Epidermal melanocyte (primary cell): ENCODE data around the gene MDFIC2.

Source experiments
- DNase-seq: peaks from one replicate; pipeline ENCODE4 v3.0.0; 2011; ENCODE audit warnings: low spot score; ENCODE audit not compliant: insufficient read length

The MDFIC2 gene

DNA sequence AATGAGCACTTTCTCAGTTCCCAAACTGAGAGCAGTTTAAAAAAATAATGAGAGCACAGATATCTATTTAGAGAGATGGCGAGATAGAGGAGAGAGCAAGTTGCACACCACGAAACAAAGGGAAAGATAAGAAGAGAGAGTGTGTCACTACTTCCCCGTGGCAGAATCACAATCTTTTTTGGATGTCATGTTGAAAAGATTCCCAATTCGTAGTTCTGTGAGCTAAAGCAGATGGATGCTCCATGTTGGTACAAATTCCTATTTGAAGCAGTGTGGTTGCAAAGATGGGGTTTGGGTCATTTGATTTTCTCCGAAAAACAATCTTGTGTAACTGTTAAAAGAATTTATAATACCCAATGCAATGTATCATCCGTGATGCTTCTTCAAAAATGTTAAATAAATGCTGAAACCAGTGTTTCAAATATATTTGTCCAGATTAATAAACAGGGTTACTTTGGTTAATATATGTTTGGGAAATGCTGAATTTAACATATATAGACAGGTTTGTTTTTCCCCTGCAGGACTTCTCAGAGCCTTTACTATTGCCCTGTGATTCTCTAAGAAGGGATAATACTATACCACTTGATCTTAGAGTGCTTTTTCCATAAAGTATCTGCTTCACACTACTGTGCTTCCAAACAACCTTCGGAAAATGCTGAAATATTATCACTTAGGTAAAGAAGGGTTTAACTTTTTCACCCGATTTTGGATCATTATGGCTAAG lies 128.5 kb downstream of the MDFIC2 start:
- no peak for DNase-seq

DNA sequence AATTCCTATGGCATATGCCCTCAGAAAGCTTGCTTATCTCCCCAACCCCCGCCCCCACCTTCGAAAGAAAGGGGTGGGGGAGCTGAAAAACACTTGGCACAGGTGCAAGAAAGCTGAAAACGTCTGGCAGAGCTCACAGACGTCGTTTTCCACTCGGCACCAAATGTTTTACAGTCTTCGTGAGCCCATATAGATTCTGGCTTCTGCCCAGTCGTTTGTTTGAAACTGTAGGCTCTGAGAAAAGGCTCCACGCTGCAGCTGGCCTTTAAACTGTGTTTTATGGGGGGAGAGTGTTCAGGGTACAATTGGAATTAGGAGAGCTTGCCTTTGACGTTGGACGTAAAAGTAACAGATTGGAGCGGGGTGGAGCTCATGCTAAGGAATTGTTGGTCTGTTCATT lies 130.3 kb downstream of the MDFIC2 start:
- DNase-seq: no peak

DNA sequence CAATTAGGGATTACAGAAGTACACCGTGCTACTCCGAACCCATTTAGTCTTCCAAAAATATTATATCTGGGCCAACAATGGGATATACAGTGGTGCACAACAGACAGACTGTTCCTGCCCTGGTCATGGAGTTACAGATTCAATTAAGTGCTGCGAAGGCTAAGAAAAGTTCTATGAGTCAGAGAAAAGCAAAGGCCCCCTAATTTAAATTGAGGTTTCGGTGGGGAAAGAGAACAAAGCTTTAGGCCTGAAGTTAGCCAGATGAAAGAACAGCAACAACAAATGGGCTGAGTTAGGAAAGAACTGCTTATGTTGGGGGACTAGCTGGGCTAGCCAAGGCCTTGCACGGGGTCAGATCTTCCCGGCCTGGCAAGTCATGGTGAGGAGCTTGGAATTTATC lies 131.8 kb downstream of the MDFIC2 start:
- DNase-seq: no peak

DNA sequence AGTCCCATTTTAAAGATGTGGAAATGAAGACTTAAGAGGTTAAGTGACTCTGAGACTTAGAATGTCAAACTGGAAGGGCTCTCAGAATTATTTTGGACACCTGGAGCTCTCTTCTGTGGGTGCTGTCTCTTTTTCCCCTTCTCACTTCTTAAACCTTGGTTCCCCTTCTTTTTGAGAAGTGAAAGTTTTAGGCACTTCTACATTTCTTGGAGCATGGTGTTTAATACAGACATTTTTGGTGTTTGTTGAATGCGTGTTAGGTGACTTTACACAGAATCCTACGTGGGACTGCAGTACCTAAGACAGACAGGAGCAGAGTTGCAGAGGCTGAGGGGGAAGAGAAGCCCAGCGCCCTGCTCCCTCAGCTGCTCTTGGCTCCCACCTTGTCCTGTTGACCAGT lies 133.3 kb downstream of the MDFIC2 start:
- DNase-seq: no peak

DNA sequence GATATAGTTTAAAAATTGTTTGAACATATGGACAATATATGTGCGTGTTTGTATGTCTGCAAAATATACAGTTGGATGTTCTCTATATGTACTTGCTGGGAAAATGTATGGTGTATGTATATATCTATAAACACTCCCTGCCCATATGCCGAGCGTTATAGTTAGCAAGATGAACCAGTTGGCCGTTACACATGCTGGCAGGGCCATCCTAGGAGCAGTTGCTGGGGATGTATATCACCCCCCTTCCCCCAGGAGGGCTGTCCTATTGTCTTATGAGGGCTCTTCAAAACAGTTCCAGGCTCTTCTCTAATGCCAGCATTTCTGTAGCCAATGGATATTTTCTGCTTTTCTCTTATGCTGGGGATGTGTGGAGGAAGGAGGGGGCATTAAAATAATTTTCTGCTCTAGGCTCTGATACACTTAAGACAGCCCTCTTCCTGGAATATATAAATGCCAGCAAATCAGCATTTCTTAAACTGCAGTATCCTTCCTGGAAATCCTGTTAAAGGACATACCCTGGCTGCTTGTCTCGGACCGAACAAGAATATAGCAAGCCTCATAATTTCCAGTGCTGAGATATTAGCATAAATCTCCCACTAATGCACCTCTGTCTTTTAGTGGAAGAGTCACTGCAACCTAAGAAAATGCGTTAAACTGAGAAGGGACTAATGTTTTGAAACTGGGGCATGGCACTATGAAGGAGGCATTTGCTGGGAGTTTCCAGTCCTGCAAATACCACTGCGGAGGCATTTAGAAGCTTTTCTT lies 134.4 kb downstream of the MDFIC2 start:
- no peak for DNase-seq

DNA sequence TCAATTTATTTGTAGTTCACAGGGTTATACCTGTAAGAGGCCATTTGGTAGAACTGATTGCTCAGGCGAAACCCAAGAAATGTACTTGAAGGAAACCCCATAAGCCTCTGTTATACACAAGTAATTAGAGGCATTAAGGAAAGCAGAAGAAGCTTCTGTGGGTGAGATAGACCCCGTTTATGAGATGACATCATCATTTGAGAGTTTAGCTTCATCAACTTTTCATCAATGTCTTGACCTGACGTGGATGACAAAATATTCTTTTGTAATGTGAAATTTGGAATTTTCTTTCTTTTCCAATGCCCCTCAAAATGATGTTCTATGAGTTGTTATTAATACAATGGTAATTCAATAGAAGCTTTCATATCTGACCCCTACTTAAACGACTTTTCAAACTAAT lies 136.2 kb downstream of the MDFIC2 start:
- DNase-seq: no peak

DNA sequence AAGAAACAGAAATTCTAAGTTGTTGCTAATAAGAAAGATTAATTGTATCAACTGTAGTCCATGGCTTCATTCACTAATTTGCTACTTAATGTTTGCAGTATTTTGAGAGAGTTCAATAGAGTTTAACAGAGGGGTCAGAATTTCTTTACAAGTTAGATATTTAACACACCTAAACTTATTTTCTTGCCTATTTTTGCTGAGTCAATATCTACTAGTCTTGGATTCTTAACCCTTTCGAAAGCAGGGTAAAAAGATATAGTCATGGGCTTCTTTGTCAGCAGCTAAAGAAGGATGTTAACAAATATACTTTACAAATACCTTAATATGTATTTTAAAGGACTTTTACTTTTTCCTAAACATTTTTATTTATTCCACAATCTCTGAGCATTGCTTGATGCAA lies 155.6 kb downstream of the MDFIC2 start:
- DNase-seq: no peak

DNA sequence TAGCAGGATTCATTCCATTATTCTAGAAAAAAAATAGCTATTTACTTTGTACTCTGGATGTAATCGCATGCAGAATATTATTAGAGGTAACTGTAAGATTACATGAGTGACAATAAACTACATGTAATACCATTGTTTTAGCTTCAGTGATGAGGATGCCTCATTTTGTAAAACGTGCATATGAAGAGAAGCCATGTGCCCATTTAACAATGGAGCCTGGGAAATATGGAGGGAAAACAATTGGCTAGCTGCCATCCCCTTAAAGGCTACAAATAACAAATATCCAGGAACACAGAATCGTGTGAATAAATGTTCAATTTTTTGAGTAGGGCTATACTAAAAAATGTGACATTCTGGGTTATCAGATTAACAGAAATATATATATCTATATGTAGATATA lies 161.8 kb downstream of the MDFIC2 start:
- no peak for DNase-seq

DNA sequence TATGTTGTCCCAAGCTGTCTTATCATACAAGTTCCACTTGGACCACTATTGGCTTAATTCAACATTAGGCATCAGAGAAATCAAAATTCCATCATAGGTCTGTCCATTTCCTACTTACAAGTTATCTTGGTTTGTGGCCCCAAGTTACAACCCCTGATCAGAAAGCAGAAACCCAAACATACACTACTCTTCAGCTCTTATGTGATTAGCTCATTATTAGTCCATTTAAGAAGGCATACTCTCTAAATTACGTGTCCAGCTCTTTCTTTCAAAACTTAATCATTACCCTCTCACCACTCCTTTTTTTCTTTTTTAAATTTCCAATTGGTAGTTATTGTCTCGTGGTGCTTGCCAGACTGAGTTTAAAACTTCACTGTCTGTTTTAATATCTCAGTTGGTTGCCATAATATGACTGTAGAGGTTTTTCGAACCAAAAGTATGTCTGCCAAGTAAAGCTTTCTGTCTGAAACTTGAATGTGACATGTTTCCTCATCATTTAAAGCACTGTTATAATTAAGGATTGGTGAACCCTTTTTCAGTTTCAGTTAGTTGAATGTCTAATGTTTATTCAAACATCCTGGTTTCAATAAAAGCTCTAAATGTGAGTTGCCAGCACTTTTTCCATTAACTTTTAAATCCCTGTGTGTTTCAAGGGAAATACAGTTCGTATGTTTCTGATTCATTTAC lies 162.6 kb downstream of the MDFIC2 start:
- DNase-seq: no peak
